PFSK-1 (cell line): ENCODE results near the gene JSRP1.

Experiments
- FOXP2 ChIP-seq: optimal IDR thresholded peaks from 2 replicates; pipeline ENCODE3; 2011; ENCODE audit warnings: borderline replicate concordance, control low read depth, inconsistent platforms; ENCODE audit not compliant: insufficient read depth; ENCODE audit errors: extremely low read length, extremely low read depth
- POLR2AphosphoS5 ChIP-seq: IDR thresholded peaks from 2 replicates; pipeline ENCODE4 v1.6.1; 2012; ENCODE audit warnings: low read depth, mild to moderate bottlenecking, control low read depth, low read length, moderate library complexity
- SIN3A ChIP-seq: IDR thresholded peaks from 2 replicates; pipeline ENCODE4 v1.6.1; 2012; ENCODE audit warnings: mild to moderate bottlenecking, low read length, moderate library complexity, borderline replicate concordance; ENCODE audit not compliant: insufficient read depth
- TAF1 ChIP-seq: IDR thresholded peaks from 2 replicates; pipeline ENCODE4 v1.6.1; 2012; ENCODE audit warnings: low read length, control low read depth, borderline replicate concordance; ENCODE audit not compliant: insufficient read depth
- TF ChIP-seq, protein P1 (sequence below), 2 experiments: IDR thresholded peaks; 2 replicates each; pipeline versions ENCODE4 v1.6.1 to v1.8.0; 2011 to 2012; ENCODE audit warnings: low read depth in 2 of 2, low read length in 2 of 2, control low read depth in 1 of 2, inconsistent platforms in 1 of 2, mild to moderate bottlenecking in 1 of 2, moderate library complexity in 1 of 2; ENCODE audit not compliant: insufficient read depth in 1 of 2

The JSRP1 gene

DNA sequence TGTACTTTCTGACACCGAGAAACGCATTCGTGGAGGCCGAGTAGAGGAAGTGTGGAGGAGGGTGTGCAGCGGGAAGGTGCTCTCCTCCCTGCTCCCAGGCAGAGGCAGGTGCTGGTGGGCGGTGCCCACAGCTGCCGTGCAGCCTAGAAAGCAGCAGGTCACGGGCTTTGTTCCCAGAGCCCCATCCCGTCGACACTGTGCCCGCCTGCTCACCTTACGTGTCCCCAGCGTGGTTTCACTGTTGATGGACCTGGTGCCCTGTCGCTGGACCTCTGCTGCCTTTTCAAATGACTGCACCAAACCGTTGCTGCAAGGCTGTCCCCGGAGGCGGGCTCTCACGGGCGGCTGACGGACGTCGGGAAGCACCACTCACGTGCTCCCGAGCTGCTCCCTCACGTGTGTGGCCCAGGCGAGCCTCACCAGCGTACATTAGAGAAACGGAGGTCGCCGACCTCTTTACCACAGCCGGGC is 40.9 kb downstream of the JSRP1 start:
- TF ChIP-seq POLR2AphosphoS5 (0 out of 2 replicates have a peak, but pooled peaks have one; percentile 10), TAF1 (no peak)

DNA sequence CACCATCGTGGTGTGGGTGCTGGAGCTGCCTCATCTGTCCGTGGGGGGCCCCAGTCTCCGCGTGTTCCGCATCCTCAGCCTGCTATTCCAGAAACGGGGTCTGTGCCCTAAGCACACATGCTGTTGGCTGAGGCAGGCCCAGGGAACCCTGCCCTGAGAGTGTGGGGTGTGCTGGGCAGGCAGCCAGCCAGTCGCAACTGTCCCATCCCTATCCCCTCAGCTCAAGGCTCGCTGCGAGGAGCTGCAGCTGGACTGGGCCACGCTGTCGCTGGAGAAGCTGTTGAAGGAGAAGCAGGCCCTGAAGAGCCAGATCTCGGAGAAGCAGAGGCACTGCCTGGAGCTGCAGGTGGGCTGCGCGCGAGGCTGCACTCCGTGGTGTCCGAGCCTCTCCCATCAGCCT is 42.0 kb downstream of the JSRP1 start:
- TF ChIP-seq, protein P1, sequence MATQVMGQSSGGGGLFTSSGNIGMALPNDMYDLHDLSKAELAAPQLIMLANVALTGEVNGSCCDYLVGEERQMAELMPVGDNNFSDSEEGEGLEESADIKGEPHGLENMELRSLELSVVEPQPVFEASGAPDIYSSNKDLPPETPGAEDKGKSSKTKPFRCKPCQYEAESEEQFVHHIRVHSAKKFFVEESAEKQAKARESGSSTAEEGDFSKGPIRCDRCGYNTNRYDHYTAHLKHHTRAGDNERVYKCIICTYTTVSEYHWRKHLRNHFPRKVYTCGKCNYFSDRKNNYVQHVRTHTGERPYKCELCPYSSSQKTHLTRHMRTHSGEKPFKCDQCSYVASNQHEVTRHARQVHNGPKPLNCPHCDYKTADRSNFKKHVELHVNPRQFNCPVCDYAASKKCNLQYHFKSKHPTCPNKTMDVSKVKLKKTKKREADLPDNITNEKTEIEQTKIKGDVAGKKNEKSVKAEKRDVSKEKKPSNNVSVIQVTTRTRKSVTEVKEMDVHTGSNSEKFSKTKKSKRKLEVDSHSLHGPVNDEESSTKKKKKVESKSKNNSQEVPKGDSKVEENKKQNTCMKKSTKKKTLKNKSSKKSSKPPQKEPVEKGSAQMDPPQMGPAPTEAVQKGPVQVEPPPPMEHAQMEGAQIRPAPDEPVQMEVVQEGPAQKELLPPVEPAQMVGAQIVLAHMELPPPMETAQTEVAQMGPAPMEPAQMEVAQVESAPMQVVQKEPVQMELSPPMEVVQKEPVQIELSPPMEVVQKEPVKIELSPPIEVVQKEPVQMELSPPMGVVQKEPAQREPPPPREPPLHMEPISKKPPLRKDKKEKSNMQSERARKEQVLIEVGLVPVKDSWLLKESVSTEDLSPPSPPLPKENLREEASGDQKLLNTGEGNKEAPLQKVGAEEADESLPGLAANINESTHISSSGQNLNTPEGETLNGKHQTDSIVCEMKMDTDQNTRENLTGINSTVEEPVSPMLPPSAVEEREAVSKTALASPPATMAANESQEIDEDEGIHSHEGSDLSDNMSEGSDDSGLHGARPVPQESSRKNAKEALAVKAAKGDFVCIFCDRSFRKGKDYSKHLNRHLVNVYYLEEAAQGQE (IDR thresholded peaks at IDR 0.05; ENCODE audit: insufficient read depth in 1 of 2, low read depth in 2 of 2, low read length in 2 of 2), result no peak
- peak; percentile 14 for TF ChIP-seq FOXP2

DNA sequence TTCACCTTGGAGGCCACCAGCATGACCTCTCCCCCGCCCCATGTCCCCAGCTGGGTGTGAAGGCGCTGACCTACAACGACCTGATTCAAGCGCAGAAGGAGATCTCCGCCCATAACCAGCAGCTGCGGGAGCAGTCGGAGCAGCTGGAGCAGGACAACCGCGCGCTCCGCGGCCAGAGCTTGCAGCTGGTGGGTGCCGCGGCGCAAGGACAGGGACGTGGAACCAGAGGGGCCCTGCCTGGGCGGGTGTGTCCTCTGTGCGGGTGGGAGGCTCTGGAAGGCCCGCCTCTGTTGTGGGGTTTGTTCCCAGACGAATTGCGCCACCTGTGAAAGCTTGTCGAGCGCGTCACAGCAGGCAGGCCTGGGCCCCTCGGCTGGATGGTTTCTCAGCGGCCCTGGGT is 42.4 kb downstream of the JSRP1 start:
- TF ChIP-seq, protein P1 (IDR thresholded peaks at IDR 0.05; ENCODE audit: insufficient read depth in 1 of 2, low read depth in 2 of 2, low read length in 2 of 2), result no peak
- TF ChIP-seq FOXP2, result no peak
- TF ChIP-seq SIN3A, result no peak
- no peak for TF ChIP-seq TAF1
- TF ChIP-seq POLR2AphosphoS5, result no peak

DNA sequence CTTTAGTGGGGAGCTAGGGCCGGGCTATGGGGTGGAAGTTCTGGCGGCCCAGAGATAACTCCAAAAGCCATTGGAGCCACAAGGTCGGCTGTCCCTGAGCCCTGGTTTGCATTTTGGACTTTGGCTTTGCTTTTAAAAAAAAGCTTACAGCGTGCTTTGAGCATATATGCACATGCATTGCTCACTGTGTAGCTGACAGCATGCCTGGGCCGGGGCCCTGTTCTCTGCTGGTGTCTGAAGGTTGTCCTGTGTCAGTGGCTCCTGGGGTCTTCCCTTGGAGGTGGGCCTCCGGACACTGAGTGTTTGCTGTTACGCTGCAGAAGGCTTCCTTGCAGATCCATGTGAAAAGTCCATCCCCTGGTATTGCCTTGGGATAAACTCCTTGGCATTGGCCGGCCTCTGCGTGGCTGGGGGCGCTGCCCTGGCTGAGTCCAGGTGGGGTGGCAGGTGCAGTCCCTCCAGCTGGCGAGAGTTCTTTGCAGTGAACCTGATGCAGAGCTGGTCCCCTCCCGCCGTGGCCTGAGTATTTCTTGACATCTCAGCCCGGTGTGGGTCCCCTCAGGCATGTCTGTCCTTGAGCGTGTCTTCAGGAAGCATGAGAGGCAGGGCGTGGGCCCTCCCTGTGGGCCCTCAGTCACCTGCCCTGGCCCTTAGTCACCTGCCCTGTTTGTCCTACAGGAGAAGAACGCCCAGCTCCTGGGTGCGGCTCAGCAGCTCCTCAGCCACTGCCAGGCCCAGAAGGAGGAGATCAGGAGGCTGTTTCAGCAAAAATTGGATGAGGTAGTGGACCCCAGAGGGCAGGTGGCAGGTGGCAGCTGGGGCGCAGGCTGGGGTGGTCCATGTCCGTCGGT is 43.1 kb downstream of the JSRP1 start:
- no peak for TF ChIP-seq SIN3A
- TF ChIP-seq, protein P1 (IDR thresholded peaks at IDR 0.05; ENCODE audit: insufficient read depth in 1 of 2, low read depth in 2 of 2, low read length in 2 of 2), result no peak

DNA sequence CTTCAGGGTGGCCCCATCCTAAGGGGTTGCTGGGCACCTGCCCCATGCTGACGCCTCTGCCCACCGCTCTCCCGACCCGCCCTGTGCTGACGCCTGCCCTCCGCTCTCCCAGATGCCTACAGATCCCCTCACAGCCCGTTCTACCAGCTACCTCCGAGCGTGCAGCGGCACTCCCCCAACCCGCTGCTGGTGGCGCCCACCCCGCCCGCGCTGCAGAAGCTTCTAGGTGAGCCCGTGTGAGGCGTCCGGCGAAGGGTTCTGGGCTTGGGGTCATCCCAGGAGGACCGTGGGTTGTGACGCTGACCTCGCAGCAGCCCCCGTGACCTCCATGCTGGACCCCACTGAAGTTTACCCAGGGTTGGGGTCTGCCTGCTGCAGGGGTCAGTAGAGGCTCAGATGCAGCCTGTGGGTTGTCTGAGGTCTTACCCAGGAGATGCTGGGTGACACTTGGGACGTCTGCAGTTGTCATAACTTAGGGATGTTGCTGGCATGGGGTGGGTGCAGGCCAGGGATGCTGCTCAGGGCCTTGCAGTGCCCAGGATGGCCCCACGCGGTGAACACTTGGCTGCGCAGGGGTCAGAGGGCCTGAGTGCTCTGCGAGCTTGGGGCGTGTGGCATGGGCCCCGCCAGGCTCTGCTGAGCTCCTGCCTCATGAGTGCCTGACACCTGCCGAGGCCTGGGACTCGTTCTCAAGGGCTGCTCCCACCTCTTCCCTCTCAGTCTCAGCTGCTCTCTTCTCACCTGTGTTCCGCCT is 45.1 kb downstream of the JSRP1 start:
- TF ChIP-seq, protein P1 (IDR thresholded peaks at IDR 0.05; ENCODE audit: insufficient read depth in 1 of 2, low read depth in 2 of 2, low read length in 2 of 2), result no peak
- TF ChIP-seq POLR2AphosphoS5 (no peak), FOXP2 (no peak), TAF1 (no peak), SIN3A (no peak)
